Ishikawa (cell line): ENCODE measurements around the gene POP4.

Source experiments
- CEBPB ChIP-seq: IDR thresholded peaks from 2 replicates; pipeline ENCODE4 v1.6.1; 2012
- CREB1 ChIP-seq: IDR thresholded peaks from 2 replicates; pipeline ENCODE4 v1.6.1; 2012; ENCODE audit warnings: low read depth
- EGR1 ChIP-seq: IDR thresholded peaks from 2 replicates; pipeline ENCODE4 v1.6.1; 2012
- EP300 ChIP-seq: IDR thresholded peaks from 2 replicates; pipeline ENCODE4 v1.6.1; 2012; ENCODE audit warnings: borderline replicate concordance
- FOXM1 ChIP-seq: IDR thresholded peaks from 2 replicates; pipeline ENCODE4 v1.6.1; 2012; ENCODE audit warnings: low read depth, borderline replicate concordance
- MAX ChIP-seq: IDR thresholded peaks from 2 replicates; pipeline ENCODE4 v1.6.1; 2012
- NFIC ChIP-seq: IDR thresholded peaks from 2 replicates; pipeline ENCODE4 v1.6.1; 2012
- RAD21 ChIP-seq: IDR thresholded peaks from 2 replicates; pipeline ENCODE4 v1.6.1; 2012; ENCODE audit warnings: low read depth
- REST ChIP-seq: IDR thresholded peaks from 2 replicates; pipeline ENCODE4 v1.6.1; 2012; ENCODE audit warnings: low read depth, mild to moderate bottlenecking
- TAF1 ChIP-seq: IDR thresholded peaks from 2 replicates; pipeline ENCODE4 v1.6.1; 2012; ENCODE audit warnings: low read depth, mild to moderate bottlenecking
- TCF12 ChIP-seq: IDR thresholded peaks from 2 replicates; pipeline ENCODE4 v1.6.1; 2012; ENCODE audit warnings: low read depth
- TEAD4 ChIP-seq: IDR thresholded peaks from 2 replicates; pipeline ENCODE4 v1.6.1; 2012
- USF1 ChIP-seq: IDR thresholded peaks from 2 replicates; pipeline ENCODE4 v1.6.1; 2012
- YY1 ChIP-seq: IDR thresholded peaks from 2 replicates; pipeline ENCODE4 v1.6.1; 2012; ENCODE audit warnings: low read depth
- ZBTB7A ChIP-seq: IDR thresholded peaks from 2 replicates; pipeline ENCODE4 v1.6.1; 2012; ENCODE audit warnings: low read depth

Gene POP4

DNA sequence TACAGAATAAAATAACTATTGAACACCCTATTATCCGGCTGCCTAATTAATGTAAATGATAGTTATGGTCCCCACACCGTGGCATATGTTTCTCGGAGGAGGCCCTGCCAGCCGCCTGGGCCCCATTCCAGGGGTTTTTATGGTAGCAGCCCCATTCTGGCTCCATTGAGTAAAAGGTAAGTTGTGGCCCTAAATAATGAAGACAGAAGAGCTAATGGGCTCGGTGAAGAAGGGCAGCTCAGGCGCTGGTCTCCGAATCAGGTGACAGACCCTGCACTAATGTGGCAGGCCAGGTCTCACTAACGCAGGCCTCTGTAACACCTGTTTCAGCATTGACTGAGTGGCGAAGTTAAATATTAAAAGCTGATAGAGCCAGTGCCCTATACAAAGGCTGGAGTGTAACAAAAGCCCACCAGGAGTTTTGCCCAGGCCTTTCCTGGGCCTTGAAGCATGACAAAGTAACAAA, 19.1 kb downstream of the POP4 start:
- TF ChIP-seq USF1 = no peak
- TF ChIP-seq NFIC = no peak
- no peak for TF ChIP-seq EP300
- TF ChIP-seq TCF12 = no peak
- no peak for TF ChIP-seq REST

DNA sequence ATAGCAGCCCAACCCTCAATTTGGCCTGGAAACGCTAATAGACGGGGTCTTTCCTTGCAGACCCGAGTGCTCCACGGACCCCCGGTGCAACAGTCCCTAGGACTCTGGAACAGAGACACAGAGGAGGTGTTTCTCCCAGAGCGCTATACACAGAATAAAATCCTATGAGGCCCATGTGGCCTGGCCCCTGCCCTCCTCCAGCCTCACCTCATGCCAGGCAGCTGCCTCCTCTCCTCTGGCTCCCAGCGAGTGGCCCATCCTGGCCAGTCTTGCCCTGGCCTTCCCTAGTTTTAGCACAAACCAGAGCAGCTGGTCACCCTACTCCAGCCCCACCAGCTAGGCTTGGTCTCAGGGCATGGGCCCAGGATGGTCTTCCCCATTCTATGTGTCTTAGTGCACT, 20.3 kb downstream of the POP4 start:
- no peak for TF ChIP-seq NFIC
- no peak for TF ChIP-seq REST
- no peak for TF ChIP-seq TAF1
- TF ChIP-seq YY1 = no peak
- no peak for TF ChIP-seq ZBTB7A
- no peak for TF ChIP-seq EGR1
- no peak for TF ChIP-seq TEAD4
- no peak for TF ChIP-seq FOXM1
- no peak for TF ChIP-seq CEBPB
- no peak for TF ChIP-seq CREB1
- no peak for TF ChIP-seq USF1
- TF ChIP-seq EP300 = no peak
- TF ChIP-seq MAX = no peak

- TF ChIP-seq EP300 = no peak
- no peak for TF ChIP-seq TCF12
- TF ChIP-seq ZBTB7A = no peak
- no peak for TF ChIP-seq CEBPB
- TF ChIP-seq EGR1 = no peak
- no peak for TF ChIP-seq FOXM1
- no peak for TF ChIP-seq MAX
- no peak for TF ChIP-seq YY1
Measured at GRCh38 chr19:29628661-29629385, 22.7 kb downstream of the POP4 start.

DNA sequence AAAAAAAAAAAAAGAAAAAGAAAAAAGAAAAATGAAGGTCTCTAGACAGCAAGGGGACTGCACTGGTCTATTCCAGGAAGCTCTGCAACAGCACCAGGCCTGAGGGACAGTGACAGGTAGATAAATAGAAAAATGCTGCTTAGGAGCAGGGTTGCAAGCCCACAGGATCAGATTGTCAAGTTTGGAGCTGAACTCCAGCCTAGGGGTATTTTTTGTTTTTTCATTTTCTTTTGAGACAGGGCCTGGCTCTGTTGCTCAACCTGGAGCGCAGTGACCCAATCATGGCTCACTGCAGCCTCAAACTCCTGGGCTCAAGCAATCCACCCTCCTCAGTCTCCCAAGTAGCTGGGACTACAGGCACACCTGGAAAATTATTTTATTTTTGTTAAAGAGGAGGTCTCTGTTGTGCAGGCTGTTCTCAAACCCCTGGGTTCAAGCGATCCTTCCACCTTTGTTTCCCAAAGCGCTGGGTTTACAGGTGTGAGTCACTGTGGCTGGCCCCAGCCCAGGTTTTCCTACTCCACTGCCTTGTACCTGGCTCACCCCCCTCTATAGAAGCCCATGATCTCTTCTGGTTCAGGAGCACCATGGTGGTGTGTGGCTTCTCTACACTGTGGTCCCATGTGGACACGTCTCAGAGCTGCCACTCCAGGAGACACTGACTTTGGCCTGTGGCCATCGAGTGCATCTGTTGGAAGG, 23.9 kb downstream of the POP4 start:
- TF ChIP-seq REST (no peak), ZBTB7A (no peak), CEBPB (no peak), EGR1 (no peak), TEAD4 (no peak), MAX (no peak), TAF1 (no peak), CREB1 (no peak), FOXM1 (no peak), TCF12 (no peak), RAD21 (no peak), EP300 (no peak), YY1 (no peak), NFIC (no peak), USF1 (no peak)
